Heart left ventricle (tissue), 13 donors: Measurements from ENCODE around the gene ZC3H12C.

Experiments used
- CTCF ChIP-seq, 12 donors: fragments of 200-600 bp; sonication (generic) in 4 of 12; IDR thresholded peaks; one replicate each; pipeline versions ENCODE4 v1.5.0 to v1.8.0; 2018 to 2022; ENCODE audit warnings: antibody characterized with exemption in 12 of 12, mild to moderate bottlenecking in 5 of 12
- POLR2A ChIP-seq, 2 donors: fragments of 450-650 bp; IDR thresholded peaks; one replicate each; pipeline ENCODE4 v1.6.1; 2017; ENCODE audit warnings: antibody characterized with exemption in 2 of 2, mild to moderate bottlenecking in 2 of 2, moderate library complexity in 2 of 2
- donor health status: ischemic (EF 13 %, LVEDD 7.1; RV severe dilation, severe dysfunction).
- donor health status: DM: no; HTN: yes; CAD: no.
- donor health status: DM: no; HTN: no; CAD: no.
- donor health status: ischemic (EF 25% LVEDD 6.9; RV normal size, moderate dysfunction).
- donor health status: ischemic (EF 25% LVEDD 5.7; RV mildly dilated, moderate dysfunction).
- donor health status: ischemic (EF 35%, LVEDD 5.7; RV mildly dilated, moderate dysfunction).
- donor health status: nonischemic (EF 11% LVEDD 7.7; RV severe dilation, severe dysfunction).
- donor health status: DM: yes; HTN: yes; CAD: no.
- donor health status: PGD.
- donor health status: ischemic (EF 29% LVEDD 5.4; RV normal size, mild dysfunction).
- donor health status: nonischemic (EF 23%, LVEDD 6.1; RV moderate dilation, normal function).

GRCh38 chr11:110207123-110207522, 113.9 kb downstream of the ZC3H12C start:
- TF ChIP-seq CTCF (IDR thresholded peaks at IDR 0.05) (no peak), POLR2A (IDR thresholded peaks at IDR 0.05) (no peak)
